ENCODE results near the gene MED6.

DNA sequence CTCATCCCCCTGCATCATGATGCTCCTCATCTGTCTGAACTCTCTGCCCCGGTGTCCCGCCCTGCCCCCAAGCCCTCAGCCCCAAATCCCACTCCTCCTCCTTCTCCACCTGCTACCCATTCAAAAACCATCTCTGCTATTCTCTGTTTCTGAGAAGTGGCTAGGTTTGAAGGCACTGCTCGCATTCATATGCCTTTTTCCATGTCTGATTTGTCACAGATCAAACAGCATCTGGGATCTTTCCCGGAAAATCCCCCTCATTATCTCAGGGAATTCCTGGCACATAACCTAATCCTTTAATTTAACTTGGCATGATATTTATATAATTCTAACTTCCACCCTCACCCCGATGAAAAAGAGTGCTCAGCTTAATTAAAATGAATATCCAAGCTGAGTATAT, 62.4 kb downstream of the MED6 start:
- no peak for TF ChIP-seq REST (IDR thresholded peaks at IDR 0.05; ENCODE audit: unreplicated experiment)
- TF ChIP-seq CTCF (conservative IDR thresholded peaks at IDR 0.05; ENCODE audit: low read depth in 2 of 2) = no peak
- no peak for TF ChIP-seq POLR2AphosphoS5 (IDR thresholded peaks at IDR 0.05; ENCODE audit: low read depth)
- TF ChIP-seq EZH2 (IDR thresholded peaks at IDR 0.05; ENCODE audit: low read depth, unreplicated experiment) = no peak
- TF ChIP-seq EZH2phosphoT487 (IDR thresholded peaks at IDR 0.05; ENCODE audit: unreplicated experiment) = no peak
- TF ChIP-seq JUNB (IDR thresholded peaks at IDR 0.05; ENCODE audit: unreplicated experiment) = no peak
- TF ChIP-seq CREB1 (CRISPR knock-in tag; IDR thresholded peaks at IDR 0.05; ENCODE audit: low read depth) = no peak

All from GM23338 (cell line).